ENCODE measurements around the gene NCK1. TPM values are rescaled to one million over a fixed set of nuclear protein-coding genes. Genes with fewer than 3 reads are reported as not detected.
A peak's percentile ranks its signal among the peaks of the same experiment; 100 is the strongest.

The NCK1 gene
- total and polyA plus RNA-seq, 5 donors: 14.0 to 38.9 (median 25.9) TPM

DNA sequence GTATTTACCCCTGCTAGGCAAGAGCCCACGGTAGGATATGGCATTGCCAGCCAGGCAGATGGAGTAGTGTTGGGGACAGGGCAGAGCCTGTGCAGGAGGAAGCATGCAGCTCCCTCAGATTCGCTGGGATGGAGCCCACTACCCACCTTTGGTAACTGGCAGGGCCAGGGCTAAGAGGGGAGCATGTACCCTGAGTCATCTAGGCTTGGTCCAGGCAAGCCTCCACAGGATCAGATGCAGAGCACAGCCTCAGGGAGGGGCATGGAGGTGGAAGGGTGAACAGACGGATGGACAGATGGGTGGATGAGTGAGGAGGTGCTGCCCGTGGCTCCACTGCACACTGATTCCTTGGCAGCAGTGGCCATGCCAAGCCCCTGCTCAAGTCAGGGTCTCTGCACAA, 128.8 kb downstream of the NCK1 start:
- H3K4me3 ChIP-seq (ENCODE audit: low read length): no peak overlapping the region
- H3K27ac ChIP-seq (ENCODE audit: low read length): no peak overlapping the region
- no peak for ATAC-seq
- no peaks in the 10 kb centered on the region for H3K9me3 ChIP-seq (ENCODE audit: control insufficient read depth, low read length)
- H3K27me3 ChIP-seq (ENCODE audit: control insufficient read depth, insufficient read depth): no peaks in the 10 kb centered on the region
- peaks cover 10% of the 10 kb centered on the region for H3K4me1 ChIP-seq (ENCODE audit: control insufficient read depth, insufficient read depth, low read length)
- intact Hi-C loops (cut with DNase I): no loop called here
- 93% methylated on average over 4 of the region's 4 CpGs for WGBS
- DNase-seq: no peak

DNA sequence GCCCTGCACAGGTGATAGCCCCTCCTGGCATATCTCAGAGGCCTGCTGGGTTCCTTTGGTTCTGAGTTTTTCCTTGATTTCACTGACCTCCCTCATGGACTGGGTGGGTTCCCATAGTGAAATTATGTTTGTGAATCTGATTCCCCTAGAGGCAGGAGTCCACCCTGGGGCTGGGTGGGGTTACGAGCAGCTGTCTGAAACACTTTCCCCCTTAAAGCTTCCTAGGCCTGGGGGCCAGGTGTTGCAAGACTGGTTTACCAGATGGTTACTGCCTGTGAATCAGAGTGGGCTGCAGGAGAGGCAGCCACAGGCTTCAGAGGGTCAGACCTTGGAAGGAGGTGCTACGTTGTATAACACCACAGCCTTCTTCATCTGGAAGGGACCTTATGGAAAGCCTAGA, 130.1 kb downstream of the NCK1 start:
- H3K9me3 ChIP-seq (ENCODE audit: control insufficient read depth, low read length): no peaks in the 10 kb centered on the region
- intact Hi-C loops (cut with DNase I): no loop called here
- DNase-seq (no peak), ATAC-seq (no peak)
- H3K27me3 ChIP-seq (ENCODE audit: control insufficient read depth, insufficient read depth): no peaks in the 10 kb centered on the region
- H3K4me3 ChIP-seq (ENCODE audit: low read length): no peak overlapping the region
- WGBS: 100% methylated on average over 2 of the region's 2 CpGs
- no peak overlapping the region for H3K27ac ChIP-seq (ENCODE audit: low read length)
- H3K4me1 ChIP-seq (ENCODE audit: control insufficient read depth, insufficient read depth, low read length): peaks cover 12% of the 10 kb centered on the region

DNA sequence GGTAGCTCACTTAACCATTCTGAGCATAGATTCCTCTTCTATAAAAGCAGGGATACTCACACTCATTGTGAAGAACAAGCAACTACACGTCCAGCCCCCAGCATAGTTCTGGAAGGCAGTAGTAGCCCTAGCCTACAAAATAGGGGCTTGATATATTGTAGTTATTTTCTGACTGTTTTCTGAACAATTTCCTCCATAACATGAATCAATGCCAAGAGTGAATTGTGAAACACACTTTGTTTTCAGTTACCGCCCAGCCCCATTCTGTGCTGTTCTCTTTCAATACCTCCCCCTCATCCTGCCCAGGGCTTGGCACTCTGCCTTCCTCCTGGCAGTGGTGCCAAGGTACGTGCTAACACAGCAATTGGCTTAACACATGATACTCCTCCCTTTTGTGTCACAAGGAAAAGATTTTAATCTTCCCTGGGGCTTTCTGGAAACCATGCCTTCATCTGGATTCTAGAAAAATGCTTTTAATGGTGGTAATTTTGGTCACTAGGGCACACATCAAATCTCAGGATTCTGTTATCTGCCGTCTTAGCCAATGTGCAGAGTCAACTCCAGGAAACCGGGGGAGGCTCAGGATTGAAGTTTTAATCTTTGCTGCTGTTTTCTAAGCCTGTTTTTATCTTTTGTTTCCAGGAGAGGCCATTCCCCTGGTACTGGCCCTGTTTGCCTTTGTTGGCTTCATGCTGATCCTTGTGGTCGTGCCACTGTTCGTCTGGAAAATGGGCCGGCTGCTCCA, 132.9 kb downstream of the NCK1 start:
- intact Hi-C loops (cut with DNase I): no loop called here
- ATAC-seq: peak; percentile 96
- WGBS: 27% methylated on average over 8 of the region's 8 CpGs

DNA sequence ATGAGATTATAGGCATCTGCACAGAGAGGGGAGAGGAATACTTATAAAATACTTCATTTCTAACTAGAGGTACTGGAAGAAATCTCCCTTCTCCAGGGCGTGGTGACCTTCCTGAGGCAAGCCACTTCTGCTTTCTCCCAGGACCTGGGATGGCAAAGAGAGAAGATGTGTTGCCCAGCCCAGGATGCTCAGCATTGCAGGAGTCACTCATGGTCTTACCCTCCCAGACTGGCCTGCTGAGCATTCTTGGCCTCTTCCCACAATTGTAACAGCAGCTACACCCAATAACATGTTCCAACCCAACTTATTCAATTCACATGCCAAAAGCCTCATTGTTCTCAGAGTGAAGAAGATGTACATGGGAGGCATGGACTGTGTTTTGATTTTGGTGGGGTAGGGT, 133.6 kb downstream of the NCK1 start:
- no peak overlapping the region for H3K4me3 ChIP-seq (ENCODE audit: low read length)
- H3K27ac ChIP-seq (ENCODE audit: low read length): peak overlapping the region; percentile 92
- 77% methylated on average over 1 of the region's 1 CpG for WGBS
- intact Hi-C loops (cut with DNase I): no loop called here
- ATAC-seq (peak; percentile 53 to 80), DNase-seq (peak in 1 of 3 donors; percentile 50)
- H3K9me3 ChIP-seq (ENCODE audit: control insufficient read depth, low read length): no peaks in the 10 kb centered on the region
- H3K4me1 ChIP-seq (ENCODE audit: control insufficient read depth, insufficient read depth, low read length): peaks cover 12% of the 10 kb centered on the region
- H3K27me3 ChIP-seq (ENCODE audit: control insufficient read depth, insufficient read depth): no peaks in the 10 kb centered on the region

More for the DNA sequence above, 132.9 kb downstream of the NCK1 start:
- Histone ChIP-seq H3K4me3 (ENCODE audit: low read length) (no peak overlapping the region), H3K9me3 (ENCODE audit: control insufficient read depth, low read length) (no peaks in the 10 kb centered on the region), H3K4me1 (ENCODE audit: control insufficient read depth, insufficient read depth, low read length) (peaks cover 12% of the 10 kb centered on the region), H3K27me3 (ENCODE audit: control insufficient read depth, insufficient read depth) (no peaks in the 10 kb centered on the region), H3K27ac (ENCODE audit: low read length) (peak overlapping the region; percentile 92)
- peak; percentile 87 to 95 (median 93) for DNase-seq

Other genes with a start within 250 kb of the NCK1 start
- gene STAG1, start 109.8 kb upstream of the NCK1 start, total RNA-seq: 10 to 100 TPM; 26.5 to 30.9 (median 27.9) TPM
- gene STAG1, start 109.8 kb upstream of the NCK1 start, polyA plus RNA-seq: 8.1 TPM
- gene SLC35G2, start 43.1 kb upstream of the NCK1 start, total RNA-seq: 1 to 10 TPM; 4.3 to 6.5 (median 4.9) TPM
- gene SLC35G2, start 43.1 kb upstream of the NCK1 start, polyA plus RNA-seq: 5.7 TPM
- gene IL20RB, start 95.8 kb downstream of the NCK1 start, total RNA-seq: 1 to 10 TPM in 1 of 4 donors, under 1 TPM in 3; 0.40 to 1.0 (median 0.65) TPM
- gene IL20RB, start 95.8 kb downstream of the NCK1 start, polyA plus RNA-seq: 0.57 TPM

Measured in right cardiac atrium (tissue), 5 donors.